Pancreas (tissue), 10 donors: ENCODE results near the gene OSER1. TPM values are rescaled to one million over a fixed set of nuclear protein-coding genes. Genes with fewer than 3 reads are reported as not detected.

Experiments
- ATAC-seq, 4 donors: fragments of 200-7000 bp; cut with Tn5 transposase; one replicate each; pipeline versions ENCODE4 v1.8.0 to v1.9.1; 2020; ENCODE audit warnings: mild to moderate bottlenecking in 4 of 4, moderate library complexity in 4 of 4
- DNase-seq, 6 donors: peaks; one replicate each; pipeline ENCODE4 v3.0.0-alpha.2; 2020
- FAIRE-seq: peaks from 2 replicates; lab custom pipeline; 2012; peaks lifted over from hg19 to GRCh38; lab: Jason Lieb, UNC
- H3K27ac ChIP-seq, 4 donors: fragments of 200-600 bp; sonication (generic); 1 replicate in 3 of 4; 2 replicates in 1 of 4; pipeline versions ENCODE4 v1.5.0 to v1.8.0; 2020
- H3K27me3 ChIP-seq, 4 donors: fragments of 200-600 bp; one replicate each; pipeline ENCODE4 v1.8.0; 2021
- H3K36me3 ChIP-seq, 3 donors: fragments of 200-600 bp; sonication (generic) in 1 of 3; one replicate each; pipeline versions ENCODE4 v1.5.0 to v1.8.0; 2020 to 2021
- H3K4me1 ChIP-seq, 3 donors: fragments of 200-600 bp; one replicate each; pipeline ENCODE4 v1.8.0; 2021
- H3K4me3 ChIP-seq, 4 donors: fragments of 200-600 bp; sonication (generic) in 2 of 4; one replicate each; pipeline versions ENCODE4 v1.5.0 to v1.8.0; 2020 to 2021
- H3K9me3 ChIP-seq, 4 donors: fragments of 200-600 bp; one replicate each; pipeline ENCODE4 v1.8.0; 2021
- WGBS, 2 donors: extraction: QIAGEN DNeasy Blood & Tissue Kit; methylation state at CpG; one replicate each; pipeline ENCODE4 v1.1.7; 2013; 5-methylcytosine and 5-hydroxymethylcytosine counted together
- intact Hi-C, 3 donors: fragments of 100-400 bp; cut with DNase I; formaldehyde crosslinking; loops; one replicate each; pipeline versions ENCODE4 v1.11.1 to v1.14.2; 2022
- polyA plus RNA-seq, 2 donors: library from polyadenylated mRNA; stranded (reverse); fragments of 200-250 nt; gene quantifications; one replicate each; pipeline ENCODE4 v1.2.3, GENCODE V29; 2013
- total RNA-seq, 6 donors: library from RNA; stranded (reverse); fragmentation: NEBNext Ultra II Directional in 4 of 6; extraction: Animal tissue kit (Norgen Biotek cat#: 25700) in 4 of 6; gene quantifications; one replicate each; pipeline versions ENCODE4 v1.2.1 to v1.2.4, GENCODE V29; 2021 to 2023
- TF ChIP-seq, protein P1 (sequence below), 4 donors: fragments of 200-600 bp; sonication (generic) in 3 of 4; IDR thresholded peaks; one replicate each; pipeline versions ENCODE4 v1.5.0 to v1.8.0; 2021; ENCODE audit warnings: antibody characterized with exemption in 4 of 4
- donor health status: healthy with polysubstance abuse.
- donor health status: DM: no; HTN: no; CAD: no; lungs with moderate emphysema.
- donor health status: DM: no; HTN: no; CAD: no.
- donor health status: control.
- donor health status: control.
- donor health status: Bipolar disorder and iron deficiency.
- donor health status: DM: yes; HTN: yes; CAD: no.
- donor health status: DM: no; HTN: no; CAD: no.
- donor health status: DM: no; HTN: no; CAD: no.
- donor health status: DM: yes; HTN: yes; CAD: no.

The OSER1 gene
- total and polyA plus RNA-seq, 8 donors: 8.0 to 17.6 (median 11.1) TPM

DNA sequence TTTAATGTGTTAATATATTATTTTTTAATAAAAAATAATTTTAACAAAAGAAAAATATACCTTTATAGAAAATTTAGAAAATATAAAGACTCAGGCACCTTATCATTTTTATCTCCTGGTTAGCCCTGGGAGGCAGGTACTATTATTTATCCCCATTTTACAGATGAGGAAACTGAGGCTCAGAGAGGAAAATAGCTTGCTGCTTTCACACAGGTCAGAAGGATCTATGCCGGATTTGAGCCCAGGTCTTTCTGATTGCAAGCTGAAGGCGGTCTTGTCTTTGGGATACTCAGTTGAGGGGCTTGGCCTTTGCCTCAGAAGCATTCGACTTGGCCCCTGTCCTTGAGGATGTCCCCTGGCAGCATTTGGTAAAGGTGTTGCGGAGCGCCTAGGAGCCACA, 11.5 kb upstream of the OSER1 start:
- H3K27ac ChIP-seq: no peak overlapping the region
- H3K4me1 ChIP-seq: no peaks in the 10 kb centered on the region
- ATAC-seq (no peak), DNase-seq (no peak), FAIRE-seq (no peak)
- 96% methylated on average over 5 of the region's 5 CpGs for WGBS, 2 donors
- no peaks in the 10 kb centered on the region for H3K27me3 ChIP-seq
- H3K4me3 ChIP-seq: no peak overlapping the region
- TF ChIP-seq, protein P1, sequence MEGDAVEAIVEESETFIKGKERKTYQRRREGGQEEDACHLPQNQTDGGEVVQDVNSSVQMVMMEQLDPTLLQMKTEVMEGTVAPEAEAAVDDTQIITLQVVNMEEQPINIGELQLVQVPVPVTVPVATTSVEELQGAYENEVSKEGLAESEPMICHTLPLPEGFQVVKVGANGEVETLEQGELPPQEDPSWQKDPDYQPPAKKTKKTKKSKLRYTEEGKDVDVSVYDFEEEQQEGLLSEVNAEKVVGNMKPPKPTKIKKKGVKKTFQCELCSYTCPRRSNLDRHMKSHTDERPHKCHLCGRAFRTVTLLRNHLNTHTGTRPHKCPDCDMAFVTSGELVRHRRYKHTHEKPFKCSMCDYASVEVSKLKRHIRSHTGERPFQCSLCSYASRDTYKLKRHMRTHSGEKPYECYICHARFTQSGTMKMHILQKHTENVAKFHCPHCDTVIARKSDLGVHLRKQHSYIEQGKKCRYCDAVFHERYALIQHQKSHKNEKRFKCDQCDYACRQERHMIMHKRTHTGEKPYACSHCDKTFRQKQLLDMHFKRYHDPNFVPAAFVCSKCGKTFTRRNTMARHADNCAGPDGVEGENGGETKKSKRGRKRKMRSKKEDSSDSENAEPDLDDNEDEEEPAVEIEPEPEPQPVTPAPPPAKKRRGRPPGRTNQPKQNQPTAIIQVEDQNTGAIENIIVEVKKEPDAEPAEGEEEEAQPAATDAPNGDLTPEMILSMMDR (IDR thresholded peaks at IDR 0.05): no peak
- intact Hi-C loops: loop anchor here in 1 of 3 donors (10.0 kb wide), 1 partner anchor 243 kb away; no protein-coding TSS in a partner anchor
- no peaks in the 10 kb centered on the region for H3K36me3 ChIP-seq
- H3K9me3 ChIP-seq: no peaks in the 10 kb centered on the region

DNA sequence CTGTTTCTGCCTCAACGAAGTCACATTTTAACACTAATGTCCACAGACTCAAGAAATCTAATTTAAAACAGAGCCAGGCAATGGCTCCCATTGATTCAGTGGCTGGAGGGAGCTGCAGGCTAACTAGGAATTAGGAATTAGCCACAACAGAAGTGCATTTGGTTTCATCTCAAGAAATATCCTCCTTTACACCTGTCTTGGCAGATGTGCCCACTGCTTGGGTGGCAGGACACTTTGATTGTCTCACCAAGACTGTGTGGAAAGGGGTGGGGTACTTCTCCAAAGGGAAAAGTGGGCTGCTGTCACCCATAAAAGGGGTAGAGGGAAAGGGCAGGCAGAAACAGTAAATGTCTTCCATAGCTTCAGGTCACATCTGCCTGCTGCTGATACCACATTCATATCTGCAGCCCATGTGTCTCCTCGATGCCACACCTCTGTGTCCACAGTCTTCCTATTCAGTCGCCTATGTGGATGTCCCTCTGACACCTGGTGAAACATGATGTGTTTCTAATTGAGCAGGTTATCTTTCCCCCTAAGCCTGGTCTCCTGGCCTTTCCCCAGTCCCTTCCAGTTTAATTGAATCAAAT, 10.9 kb upstream of the OSER1 start:
- no peak for DNase-seq
- H3K4me3 ChIP-seq: no peak overlapping the region
- no peaks in the 10 kb centered on the region for H3K36me3 ChIP-seq
- FAIRE-seq: no peak
- no peak overlapping the region for H3K27ac ChIP-seq
- TF ChIP-seq, protein P1 (IDR thresholded peaks at IDR 0.05): no peak
- no peaks in the 10 kb centered on the region for H3K9me3 ChIP-seq
- H3K4me1 ChIP-seq: no peaks in the 10 kb centered on the region
- H3K27me3 ChIP-seq: no peaks in the 10 kb centered on the region
- intact Hi-C loops: loop anchor here in 1 of 3 donors (10.0 kb wide), 1 partner anchor 243 kb away; no protein-coding TSS in a partner anchor
- no peak for ATAC-seq
- 88 to 93% methylated on average over 3 of the region's 3 CpGs for WGBS, 2 donors

DNA sequence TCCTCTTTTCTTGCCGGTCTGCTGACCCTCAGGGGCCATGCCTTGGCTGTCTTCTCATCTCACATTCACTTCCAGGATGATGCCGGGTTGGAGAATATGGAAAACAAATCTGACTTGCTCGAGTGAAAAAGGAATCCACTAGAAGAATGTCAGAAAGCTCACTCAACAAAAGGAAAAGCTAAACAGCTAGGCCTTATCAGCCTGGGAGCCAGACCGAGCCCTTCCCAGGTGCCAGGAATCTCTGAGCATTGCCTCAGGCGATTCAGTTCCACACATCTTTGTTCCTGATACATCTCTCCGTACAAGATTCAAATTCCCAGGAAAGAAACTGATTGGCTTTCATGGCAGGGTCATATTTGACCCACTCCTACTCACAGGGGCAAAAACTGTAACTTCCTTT, 9.2 kb upstream of the OSER1 start:
- intact Hi-C loops: loop anchor here in 2 of 3 donors (5.0 to 10.0 kb wide), 5 partner anchors 93 to 395 kb away; partner anchors contain the start of gene FITM2 (in 2 of the 2)
- Histone ChIP-seq H3K4me3 (no peak overlapping the region), H3K27ac (peak overlapping the region in 1 of 4 donors; percentile 55), H3K27me3 (no peaks in the 10 kb centered on the region), H3K36me3 (no peaks in the 10 kb centered on the region), H3K9me3 (no peaks in the 10 kb centered on the region), H3K4me1 (no peaks in the 10 kb centered on the region)
- TF ChIP-seq, protein P1 (IDR thresholded peaks at IDR 0.05): no peak
- FAIRE-seq (no peak), DNase-seq (no peak), ATAC-seq (peak; percentile 42 to 57 (median 55))
- 33 to 38% methylated on average over 6 of the region's 6 CpGs for WGBS, 2 donors

DNA sequence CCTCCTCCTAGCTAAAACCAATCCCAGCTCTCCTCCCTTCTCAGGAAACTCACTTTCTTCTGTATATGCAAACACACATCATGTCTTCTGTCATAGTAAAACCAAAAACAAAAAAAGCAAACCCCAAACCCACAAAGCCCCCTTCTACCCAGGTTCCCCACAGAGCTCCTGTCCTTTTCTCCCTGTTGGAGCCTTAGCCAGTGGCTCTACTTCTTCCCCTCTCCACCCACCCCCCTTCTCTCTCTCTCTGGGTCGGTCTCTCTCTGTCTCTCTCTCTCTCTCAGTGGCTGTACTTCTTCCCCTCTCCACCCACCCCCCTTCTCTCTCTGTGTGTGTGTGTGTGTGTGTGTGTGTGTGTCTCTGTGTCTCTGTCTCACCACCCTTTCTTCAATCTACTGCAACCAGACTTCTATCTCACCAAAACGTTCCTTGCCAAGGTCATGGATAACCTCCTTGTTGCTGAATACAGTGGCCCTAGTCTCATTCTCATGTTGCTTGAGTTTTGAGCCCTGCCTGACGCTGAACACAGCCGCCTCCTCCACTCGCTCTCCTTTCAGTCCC, 8.7 kb upstream of the OSER1 start:
- DNase-seq (no peak), FAIRE-seq (no peak), ATAC-seq (no peak)
- TF ChIP-seq, protein P1 (IDR thresholded peaks at IDR 0.05): no peak
- H3K9me3 ChIP-seq: no peaks in the 10 kb centered on the region
- intact Hi-C loops: loop anchor here in 2 of 3 donors (5.0 to 10.0 kb wide), 5 partner anchors 93 to 396 kb away; partner anchors contain the start of gene FITM2 (in 2 of the 2)
- no peak overlapping the region for H3K4me3 ChIP-seq
- 43 to 46% methylated on average over 5 of the region's 5 CpGs for WGBS, 2 donors
- H3K4me1 ChIP-seq: no peaks in the 10 kb centered on the region
- H3K36me3 ChIP-seq: no peaks in the 10 kb centered on the region
- peak overlapping the region in 1 of 4 donors; percentile 55 for H3K27ac ChIP-seq
- no peaks in the 10 kb centered on the region for H3K27me3 ChIP-seq

DNA sequence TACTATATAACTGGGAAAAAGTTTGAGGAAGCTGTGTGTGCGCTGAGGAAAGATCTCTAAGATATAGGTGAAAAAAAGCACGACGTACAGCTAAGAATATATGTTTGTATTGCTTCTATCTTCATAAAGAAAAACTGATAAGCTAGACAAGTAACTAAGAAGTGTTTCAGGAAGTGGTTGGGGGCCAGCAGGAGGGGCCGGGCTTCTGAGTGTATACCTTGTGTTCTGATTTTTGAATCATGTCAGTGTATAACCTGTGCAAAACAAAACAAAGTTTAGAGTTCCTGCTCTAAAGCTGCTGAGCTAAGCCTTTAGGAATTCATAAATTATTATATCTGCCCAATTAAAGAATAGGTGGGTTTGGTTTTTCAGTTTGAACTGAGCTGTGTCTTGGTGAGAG, 7.9 kb upstream of the OSER1 start:
- Histone ChIP-seq H3K4me1 (no peaks in the 10 kb centered on the region), H3K4me3 (no peak overlapping the region), H3K36me3 (no peaks in the 10 kb centered on the region), H3K9me3 (no peaks in the 10 kb centered on the region), H3K27ac (no peak overlapping the region), H3K27me3 (no peaks in the 10 kb centered on the region)
- 48% methylated on average over 4 of the region's 4 CpGs for WGBS, 2 donors
- no peak for DNase-seq
- ATAC-seq: no peak
- TF ChIP-seq, protein P1 (IDR thresholded peaks at IDR 0.05): no peak
- FAIRE-seq: no peak
- intact Hi-C loops: loop anchor here in 2 of 3 donors (5.0 to 10.0 kb wide), 5 partner anchors 94 to 396 kb away; partner anchors contain the start of gene FITM2 (in 2 of the 2)
